ENCODE data around the gene MAP7D3.
"Not testable (repeated sequence)": the region's sequence is repeated elsewhere in the genome, so short reads cannot be mapped to it uniquely, and the experiment has no call there.

MAP7D3 gene, protein sequence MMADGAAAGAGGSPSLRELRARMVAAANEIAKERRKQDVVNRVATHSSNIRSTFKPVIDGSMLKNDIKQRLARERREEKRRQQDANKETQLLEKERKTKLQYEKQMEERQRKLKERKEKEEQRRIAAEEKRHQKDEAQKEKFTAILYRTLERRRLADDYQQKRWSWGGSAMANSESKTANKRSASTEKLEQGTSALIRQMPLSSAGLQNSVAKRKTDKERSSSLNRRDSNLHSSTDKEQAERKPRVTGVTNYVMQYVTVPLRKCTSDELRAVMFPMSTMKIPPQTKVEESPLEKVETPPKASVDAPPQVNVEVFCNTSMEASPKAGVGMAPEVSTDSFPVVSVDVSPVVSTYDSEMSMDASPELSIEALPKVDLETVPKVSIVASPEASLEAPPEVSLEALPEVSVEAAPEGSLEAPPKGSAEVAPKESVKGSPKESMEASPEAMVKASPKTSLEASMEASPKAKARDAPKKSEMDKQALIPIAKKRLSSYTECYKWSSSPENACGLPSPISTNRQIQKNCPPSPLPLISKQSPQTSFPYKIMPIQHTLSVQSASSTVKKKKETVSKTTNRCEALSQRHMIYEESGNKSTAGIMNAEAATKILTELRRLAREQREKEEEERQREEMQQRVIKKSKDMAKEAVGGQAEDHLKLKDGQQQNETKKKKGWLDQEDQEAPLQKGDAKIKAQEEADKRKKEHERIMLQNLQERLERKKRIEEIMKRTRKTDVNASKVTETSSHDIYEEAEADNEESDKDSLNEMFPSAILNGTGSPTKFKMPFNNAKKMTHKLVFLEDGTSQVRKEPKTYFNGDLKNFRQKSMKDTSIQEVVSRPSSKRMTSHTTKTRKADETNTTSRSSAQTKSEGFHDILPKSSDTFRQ
- 8.4 to 18.0 reads per million in 2 donors for total RNA-seq

DNA sequence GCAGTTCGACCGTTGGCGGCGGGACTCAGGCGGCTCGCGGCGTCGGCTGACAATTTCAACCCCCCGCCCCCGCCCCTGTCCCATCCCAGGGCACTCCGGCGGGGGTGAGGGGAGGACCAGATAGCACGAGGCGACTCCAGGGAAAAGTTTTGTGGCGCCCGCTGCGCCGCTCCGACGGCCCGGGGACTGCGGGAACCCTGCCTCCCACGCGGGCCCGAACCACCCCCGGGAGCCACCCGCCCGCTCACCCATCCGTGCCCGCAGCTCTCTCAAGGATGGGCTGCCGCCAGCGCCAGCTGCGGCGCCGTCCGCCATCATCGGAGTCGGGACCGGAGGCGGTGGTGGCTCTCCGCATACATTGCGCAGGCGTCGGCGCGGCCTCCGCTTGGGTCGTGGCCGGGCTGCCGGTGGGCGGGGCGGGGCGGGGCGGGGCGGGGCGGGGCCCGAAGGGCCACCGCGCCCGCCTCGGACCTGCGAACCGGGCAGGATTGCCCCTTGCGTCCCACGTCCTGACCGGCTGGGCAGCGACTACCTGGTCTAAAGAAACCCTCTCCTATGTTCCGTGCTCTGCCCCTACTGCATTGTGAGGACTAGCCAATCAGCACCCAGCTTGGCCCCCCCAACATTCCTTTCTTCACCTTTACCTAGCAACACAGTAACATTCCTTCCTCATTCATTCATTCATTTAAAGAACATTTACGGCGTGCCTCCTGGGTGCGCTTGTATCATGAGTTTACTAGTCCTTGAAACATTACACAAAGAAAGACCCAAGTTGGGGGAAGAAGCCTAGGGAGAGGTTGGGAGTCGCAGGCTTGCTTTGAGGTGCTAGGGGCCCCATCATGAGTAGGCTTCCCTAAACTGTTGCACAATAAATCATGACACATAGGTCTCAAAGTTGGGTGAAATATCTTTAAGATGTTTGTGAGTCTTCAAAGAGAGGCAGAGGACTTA, at the start of gene MAP7D3:
Gene MAP7D3, minus strand, starts transcription at position 360 of the 951 bp plus-strand sequence. Its CDS starts 42 bp downstream, at position 318.
- DNase-seq = peak; percentile 39 to 78 (median 61)

DNA sequence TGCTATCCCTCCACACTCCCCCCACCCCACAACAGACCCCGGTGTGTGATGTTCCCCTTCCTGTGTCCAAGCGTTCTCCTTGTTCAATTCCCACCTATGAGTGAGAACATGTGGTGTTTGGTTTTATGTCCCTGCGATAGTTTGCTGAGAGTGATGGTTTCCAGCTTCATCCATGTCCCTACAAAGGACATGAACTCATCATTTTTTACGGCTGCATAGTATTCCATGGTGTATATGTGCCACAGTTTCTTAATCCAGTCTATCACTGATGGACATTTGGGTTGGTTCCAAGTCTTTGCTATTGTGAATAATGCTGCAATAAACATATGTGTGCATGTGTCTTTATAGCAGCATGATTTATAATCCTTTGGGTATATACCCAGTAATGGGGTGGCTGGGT, 49.5 kb upstream of the MAP7D3 start, which contains the start of gene ADGRG4:
Gene ADGRG4, plus strand, starts transcription at position 243 of the 400 bp plus-strand sequence. CDS start 7,815 bp downstream, outside the sequence.
- not testable (repeated sequence) for DNase-seq

DNA sequence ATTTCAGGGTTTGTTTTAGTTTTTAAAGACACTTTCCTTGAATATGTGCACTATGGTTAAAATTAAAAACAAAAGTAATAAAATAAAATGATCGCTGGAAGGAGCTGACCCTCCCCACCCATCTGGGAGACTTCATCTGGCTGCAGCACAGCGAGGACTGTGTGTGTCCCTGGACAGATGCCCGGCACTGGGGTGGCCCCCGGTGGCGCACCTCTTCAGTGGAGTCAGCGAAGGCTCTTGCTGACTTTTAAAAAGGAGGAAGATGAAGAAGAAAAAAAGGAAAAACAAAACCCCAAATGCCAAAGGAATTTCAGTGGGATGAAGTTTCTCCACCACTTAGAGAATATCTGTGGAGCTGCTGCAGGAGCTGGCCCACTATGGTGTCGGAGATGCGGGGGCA, 44.2 kb upstream of the MAP7D3 start:
- DNase-seq = no peak

DNA sequence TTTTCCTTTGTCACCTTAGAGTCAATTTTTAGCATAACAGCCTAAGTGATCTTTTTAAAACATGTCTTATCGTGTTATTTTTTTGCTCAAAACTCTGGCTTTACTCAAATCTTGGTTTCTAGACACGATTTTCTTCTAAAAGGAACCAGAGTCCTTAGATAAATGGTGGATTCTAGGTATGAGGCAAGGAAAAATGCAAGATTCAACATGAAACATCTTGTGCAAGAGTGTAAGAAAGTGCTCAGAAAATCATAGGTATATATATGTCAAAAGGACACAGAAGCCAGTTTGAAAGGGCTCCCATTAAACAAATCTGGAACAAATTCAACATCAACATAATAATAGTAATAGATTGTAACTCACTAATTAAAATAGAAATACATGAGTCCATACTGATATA, 41.5 kb upstream of the MAP7D3 start:
- DNase-seq = no peak

DNA sequence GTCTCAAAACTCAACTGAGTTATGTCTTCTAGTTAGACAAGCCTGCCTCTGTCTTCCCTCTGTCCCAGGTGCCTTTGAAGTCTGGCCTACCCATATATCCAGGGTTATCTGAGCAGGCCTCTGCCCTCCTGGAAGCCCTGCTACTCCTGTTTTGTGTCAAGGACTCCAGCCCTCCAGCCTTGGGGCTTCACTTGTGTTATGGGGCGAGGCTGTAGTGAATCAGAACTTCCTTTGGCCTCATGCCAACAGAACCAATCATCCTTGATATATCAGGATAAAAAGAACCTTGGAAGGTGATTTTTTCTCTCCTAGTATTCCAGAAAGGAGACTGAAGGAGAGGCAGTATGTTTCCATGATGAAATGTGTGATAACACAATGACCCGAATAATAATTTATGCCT, 40.6 kb upstream of the MAP7D3 start:
- DNase-seq = no peak

DNA sequence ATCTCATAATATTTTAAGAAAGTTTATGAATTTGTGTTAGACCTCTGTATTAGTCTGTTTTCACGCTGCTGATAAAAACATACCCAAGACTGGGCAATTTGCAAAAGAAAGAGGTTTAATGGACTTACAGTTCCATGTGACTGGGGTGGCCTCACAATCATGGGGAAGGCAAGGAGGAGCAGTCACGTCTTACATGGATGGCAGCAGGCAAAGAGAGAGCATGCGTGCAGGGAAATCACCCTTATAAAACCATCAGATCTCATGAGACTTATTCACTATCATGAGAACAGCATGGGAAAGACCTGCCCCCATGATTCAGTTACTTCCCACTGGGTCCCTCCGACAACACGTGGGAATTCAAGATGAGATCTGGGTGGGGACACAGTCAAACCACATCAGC, 35.2 kb upstream of the MAP7D3 start:
- not testable (repeated sequence) for DNase-seq

DNA sequence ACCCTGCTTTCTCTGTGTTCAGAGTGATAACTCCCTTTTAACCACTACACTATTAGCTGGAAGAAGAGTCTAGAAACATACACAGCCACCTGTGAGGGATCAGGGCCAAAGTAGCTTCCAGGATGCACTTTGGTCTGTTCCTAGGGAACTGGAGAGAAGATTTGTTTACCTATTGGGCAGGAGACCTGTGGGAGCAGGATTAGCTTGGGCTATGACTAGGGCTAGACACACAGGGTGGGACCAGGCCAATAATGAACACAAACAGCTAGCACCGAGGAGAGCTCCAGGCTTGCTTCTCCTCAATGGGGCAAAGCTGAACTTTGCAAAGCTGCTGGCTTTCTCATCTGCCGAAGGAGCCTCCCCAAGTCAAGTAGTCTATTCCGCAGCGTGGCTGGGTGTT, 24.4 kb upstream of the MAP7D3 start:
- no peak for DNase-seq

DNA sequence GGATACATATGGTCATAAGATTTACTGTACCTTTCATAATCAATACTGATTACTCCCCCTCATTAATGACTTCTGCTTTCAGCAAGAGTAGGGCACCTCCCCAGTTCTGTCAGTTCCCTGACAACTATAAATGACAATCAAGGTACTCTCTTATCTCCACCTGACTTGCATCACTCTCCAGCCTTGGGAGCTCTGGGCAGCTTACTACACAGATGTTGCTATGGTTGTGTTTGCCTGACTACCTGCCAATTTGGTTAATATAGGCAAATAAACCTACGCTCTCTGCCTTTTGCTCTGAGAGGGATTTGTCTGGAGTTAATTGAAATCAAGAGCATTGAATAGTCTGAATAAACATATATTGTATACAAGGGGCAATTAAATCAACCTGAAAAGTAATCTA, 22.8 kb upstream of the MAP7D3 start:
- no peak for DNase-seq

DNA sequence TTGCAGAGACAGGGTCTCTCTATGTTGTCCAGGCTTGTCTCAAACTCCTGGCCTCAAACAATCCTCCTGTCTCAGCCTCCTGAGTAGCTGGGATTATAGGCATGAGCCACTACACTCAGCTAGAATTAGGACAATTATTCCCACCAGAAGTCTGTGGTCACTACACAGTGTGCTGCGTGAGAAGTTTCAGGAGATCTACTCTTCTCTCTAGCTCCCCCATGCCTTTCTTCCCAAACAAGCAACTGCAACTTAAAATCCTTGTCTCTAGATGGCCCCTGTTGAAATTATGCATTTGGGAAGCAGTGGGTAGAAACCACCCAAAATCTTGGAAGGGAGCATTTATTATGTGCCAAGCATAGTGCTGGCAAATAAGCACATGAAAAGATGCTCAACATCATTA, 21.1 kb upstream of the MAP7D3 start:
- no peak for DNase-seq

DNA sequence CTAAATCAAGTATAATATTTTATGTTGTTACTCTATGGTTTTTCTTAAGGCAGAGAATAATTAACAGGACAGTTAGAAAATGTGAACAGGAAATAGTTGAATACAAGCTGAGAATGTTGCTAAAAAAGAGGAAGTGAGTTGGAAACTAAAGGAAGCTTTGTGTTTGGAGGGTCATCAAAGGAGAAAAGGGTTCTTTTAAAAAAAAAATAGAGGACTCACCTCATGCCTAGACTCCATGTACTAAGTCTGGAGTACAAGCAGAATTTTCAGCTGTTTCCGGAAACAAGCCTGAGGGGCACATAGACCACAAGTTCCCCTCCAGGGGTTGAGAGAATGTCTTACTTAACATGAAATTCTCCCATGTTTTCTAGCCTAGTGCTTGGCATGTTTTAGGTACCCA, 20.1 kb upstream of the MAP7D3 start:
- DNase-seq = no peak

DNA sequence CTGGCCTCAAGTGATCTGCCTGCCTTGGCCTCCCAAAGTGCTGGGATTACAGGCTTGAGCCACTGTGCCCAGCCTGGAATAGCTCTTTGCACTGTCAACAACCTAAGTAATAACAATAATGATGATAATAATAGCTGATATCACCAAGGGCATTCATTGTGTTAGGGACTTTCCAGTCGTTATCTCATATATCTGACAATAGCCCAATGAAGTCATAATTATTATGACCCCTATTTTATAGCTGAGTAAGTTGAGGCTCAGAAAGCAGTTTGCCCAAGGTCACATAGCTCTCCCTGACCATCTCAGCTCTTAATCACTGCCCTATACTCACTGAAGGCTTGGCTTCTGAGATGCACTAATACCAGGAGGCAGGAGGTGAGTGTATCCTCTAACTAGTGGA, 18.7 kb upstream of the MAP7D3 start:
- no peak for DNase-seq

DNA sequence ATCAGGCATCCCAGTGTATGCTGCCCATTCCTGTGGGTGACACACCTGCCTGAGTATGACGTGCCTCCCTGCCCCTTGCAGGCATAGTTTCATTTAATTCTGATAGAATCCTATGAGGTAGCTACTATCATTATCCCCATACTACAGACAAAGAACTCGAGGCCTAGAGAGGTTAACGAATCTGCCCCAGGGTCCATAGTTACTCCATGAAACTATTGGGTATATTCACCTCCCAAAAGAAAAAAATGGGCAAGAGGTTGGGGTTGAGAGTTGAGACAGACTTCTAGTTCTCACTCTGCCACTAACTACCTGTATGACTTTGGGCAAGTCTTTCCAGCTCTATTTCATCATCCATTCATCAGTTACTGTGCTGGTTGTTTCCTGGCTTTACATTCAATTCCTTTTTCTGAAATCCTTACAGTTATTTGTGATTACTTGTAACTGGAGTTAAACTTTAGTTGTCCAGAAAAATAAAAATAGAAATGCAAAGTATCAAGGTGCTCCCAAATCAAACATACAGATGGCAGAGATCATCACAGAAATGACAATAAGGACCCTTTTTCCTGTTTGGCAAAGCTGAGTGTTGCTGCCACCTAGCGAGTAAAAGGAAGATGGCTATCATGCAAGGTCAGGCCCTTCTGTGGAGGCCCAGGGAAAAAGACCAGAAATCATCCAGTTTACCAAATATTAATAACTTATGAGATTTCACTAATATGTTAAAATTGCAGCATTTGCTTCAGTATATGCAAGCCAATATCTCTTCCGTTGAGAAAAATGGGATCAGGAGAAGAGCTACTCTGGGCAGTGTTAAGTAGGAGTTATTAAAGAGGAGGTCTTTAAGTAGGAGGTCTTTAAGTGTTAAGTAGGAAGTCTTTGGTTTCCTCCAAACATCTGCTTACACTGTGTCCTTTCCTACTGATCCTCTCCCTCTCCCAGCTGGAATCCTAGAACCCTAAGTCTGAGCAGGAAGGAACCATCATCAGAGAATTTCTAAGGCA, 17.1 kb upstream of the MAP7D3 start:
- peak in 4 of 5 experiments; percentile 7 to 46 (median 10) for DNase-seq

DNA sequence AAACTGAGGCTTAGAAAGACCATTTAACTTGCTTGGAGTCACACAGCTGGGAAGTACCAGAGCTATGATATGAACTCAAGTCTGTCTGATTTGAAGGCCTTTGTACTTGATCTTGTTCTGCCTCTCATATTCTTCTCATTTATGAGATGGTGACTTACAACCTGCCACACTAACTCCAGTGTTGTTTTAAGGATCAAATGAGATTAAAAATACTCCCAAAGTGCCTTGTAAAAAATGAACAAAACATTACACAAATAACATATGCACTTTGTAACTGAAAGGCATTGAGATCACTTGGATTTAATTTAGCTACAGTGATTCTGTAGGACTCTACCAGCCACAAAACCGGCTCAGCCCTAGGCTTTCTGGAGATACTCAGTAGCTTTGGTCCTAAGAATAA, 15.6 kb upstream of the MAP7D3 start:
- DNase-seq = no peak

DNA sequence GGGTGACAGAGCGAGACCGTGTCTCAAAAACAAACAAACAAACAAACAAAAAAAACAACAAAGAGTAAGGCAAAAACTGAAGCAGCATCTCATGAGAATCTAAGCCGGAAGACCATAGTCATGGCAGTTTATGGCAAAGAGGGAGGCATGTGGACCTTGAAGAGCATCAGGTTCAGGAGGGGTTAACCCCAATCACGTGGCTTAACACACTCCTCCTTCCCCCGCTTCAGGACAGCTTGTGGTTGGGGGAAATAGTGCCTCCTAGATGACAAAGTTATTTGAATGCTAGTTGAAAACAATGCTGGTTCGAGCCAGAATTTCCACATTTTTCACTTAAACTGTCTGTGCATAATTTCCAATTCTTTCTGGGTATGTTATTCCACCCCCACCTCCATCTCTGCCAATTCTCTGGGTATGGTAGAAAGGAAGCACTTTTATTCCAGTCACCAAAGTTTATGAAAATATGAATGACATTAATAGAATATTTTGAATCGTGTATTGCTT, 11.7 kb upstream of the MAP7D3 start:
- no peak for DNase-seq

DNA sequence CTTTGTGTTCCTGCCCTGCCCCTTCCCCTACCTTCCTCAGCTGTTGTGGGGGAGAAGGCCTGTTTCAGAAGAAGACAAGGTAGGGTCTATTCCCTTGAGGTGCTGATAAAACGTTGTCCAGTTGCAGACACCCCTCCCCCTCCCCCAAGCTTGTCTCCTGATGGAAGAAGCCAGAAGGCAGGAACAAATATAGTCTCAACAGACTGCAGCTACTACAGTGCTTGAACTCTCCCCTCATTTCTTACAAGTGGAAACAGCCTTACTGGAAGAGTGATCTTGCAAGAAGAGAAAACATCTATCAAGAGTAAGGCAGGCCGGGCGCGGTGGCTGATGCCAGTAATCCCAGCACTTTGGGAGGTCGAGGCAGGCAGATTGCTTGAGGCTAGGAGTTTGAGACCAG, 11.0 kb upstream of the MAP7D3 start:
- DNase-seq = no peak

DNA sequence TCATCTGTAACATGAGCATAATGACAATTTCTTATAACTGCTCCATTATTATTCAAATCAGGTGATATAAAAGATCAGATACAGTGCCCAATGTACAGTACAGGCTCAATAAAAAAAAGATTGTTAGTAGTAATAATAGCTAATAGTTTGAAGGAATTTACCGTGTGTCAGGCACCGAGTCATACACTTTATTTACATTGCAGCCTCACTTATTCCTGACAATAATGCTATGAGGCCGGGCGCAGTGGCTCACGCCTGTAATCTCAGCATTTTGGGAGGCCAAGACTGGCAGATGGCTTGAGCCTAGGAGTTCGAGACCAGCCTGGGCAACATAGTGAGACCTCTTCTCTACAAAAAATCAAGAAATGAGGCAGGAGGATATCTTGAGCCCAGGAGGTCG, 10.1 kb upstream of the MAP7D3 start:
- DNase-seq = no peak

DNA sequence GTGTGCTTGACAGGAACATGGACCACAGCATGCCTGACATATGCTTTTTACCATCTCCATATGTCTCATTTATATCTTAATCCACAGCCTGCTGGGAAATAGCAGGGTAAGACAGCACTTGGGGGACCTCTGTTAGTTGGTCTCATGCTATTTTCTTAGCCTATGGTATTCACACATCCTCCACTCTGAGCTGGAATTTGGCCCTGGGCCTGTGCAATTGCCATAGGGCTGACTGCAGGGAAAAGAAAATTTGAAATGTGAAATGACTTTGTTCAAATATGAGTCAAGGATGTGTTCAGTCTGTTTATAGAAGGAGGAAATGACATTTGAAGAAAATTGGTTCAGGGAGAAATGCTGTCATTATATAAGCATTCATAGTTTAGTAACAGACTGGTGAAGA, 9.6 kb upstream of the MAP7D3 start:
- no peak for DNase-seq

DNA sequence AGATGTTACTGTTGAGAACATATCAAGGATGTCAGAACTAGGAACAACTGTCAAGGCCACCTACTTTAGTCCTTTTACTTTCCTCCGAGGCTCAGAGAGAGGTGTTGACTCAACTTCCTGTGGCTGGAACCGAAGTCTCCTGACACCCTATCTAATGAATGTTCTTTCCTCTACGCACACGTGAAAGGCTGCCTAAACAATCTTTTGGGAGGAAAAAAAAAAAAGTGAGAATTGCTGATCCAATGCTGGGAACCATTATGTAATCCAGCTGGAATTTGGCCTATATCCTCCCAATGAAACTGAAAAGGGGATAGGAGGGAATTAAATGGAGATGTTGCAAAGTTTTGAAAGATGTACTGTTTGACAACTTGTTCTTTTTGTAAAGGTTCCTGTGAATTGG, 8.3 kb upstream of the MAP7D3 start:
- peak in 1 of 5 experiments; percentile 33 for DNase-seq

DNA sequence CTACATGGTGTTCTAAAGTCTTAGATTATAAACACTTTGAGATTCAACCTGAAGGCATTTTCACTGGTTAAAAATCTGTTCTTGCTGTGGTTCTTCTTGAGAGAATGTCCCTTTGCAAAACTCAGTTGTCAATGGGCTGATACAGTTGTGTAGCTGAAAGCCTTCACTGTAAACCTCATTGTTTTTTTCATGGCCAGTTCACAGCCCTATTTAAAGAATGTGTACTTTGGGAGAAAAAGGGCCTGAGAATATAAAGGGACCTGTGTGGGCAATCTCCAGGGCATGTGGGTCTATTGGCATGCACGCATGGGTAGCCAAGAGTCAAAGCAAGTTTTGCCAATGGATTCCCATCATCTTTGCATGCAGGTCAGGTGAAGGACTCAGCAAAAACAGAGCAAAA, 7.8 kb upstream of the MAP7D3 start:
- DNase-seq = no peak

DNA sequence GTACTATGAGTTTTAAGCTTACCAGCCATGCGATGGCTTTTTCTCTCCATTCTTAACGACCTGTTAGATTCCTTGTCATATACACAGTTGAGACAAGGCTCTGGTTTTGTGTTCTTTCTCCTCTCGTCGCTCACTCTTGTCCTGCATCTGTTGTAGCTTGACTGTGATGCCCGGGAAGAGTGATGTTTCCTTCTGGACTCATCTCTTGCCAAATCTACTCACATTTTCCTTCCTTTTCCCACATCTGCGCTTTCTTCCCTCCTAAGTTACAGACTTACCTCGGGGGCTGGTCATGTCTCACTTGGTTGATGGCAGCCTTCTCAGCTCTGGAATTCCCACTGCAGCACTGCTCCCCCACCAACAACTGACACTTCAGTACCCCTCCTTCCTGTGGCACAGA, 4.8 kb upstream of the MAP7D3 start:
- DNase-seq = no peak

DNA sequence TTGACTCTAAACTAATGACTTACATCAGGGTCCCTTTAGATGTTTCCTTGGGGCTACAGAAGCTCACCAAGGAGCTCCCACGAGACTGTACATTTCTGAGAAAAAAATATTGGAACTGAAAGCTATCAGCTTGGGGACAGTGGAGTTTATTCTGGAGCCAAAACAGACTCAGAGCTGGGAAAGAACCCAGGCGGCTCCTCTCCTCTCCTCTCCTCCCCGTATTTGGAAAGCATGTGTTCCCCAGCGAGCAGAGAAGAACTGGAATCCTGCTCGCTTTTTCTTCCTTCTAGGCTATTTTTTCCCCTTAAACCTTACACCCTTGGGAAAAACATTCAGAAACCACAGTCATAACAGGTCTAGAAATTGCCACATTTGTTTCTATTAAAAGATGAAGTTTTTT, 4.3 kb upstream of the MAP7D3 start:
- DNase-seq = no peak
